NOMO-1 treated with dmso at 0.1 percent for 144 hours (cell line): ENCODE results near the gene UBE2L3.
"Not testable (repeated sequence)": the region's sequence is repeated elsewhere in the genome, so short reads cannot be mapped to it uniquely, and the experiment has no call there.

ENCODE experiments used
- DNase-seq: peaks from one replicate; lab custom pipeline; 2025; ENCODE audit not compliant: unreplicated experiment; lab: John Stamatoyannopoulos, UW

Gene UBE2L3

GRCh38 chr22:21570398-21570797 lies 2.9 kb downstream of the UBE2L3 start:
- DNase-seq, result no peak

- no peak for DNase-seq
Observed at GRCh38 chr22:21571679-21572078, 4.2 kb downstream of the UBE2L3 start.

- DNase-seq, result no peak
Observed at GRCh38 chr22:21573293-21573734, 5.8 kb downstream of the UBE2L3 start.

- no peak for DNase-seq
Observed at GRCh38 chr22:21573750-21574494, 6.4 kb downstream of the UBE2L3 start.

- DNase-seq, result no peak
Observed at GRCh38 chr22:21579474-21579851, 11.9 kb downstream of the UBE2L3 start.

GRCh38 chr22:21580623-21581007 lies 13.1 kb downstream of the UBE2L3 start:
- not testable (repeated sequence) for DNase-seq

GRCh38 chr22:21581009-21581713 lies 13.6 kb downstream of the UBE2L3 start:
- not testable (repeated sequence) for DNase-seq

- no peak for DNase-seq
Observed at GRCh38 chr22:21582801-21583740, 15.6 kb downstream of the UBE2L3 start.

- DNase-seq, result no peak
Observed at GRCh38 chr22:21585389-21585788, 17.9 kb downstream of the UBE2L3 start.

- DNase-seq, result no peak
Observed at GRCh38 chr22:21587803-21588611, 20.5 kb downstream of the UBE2L3 start.

- DNase-seq, result no peak
Observed at GRCh38 chr22:21589396-21589795, 21.9 kb downstream of the UBE2L3 start.

GRCh38 chr22:21590809-21591641 lies 23.5 kb downstream of the UBE2L3 start:
- no peak for DNase-seq

- no peak for DNase-seq
Observed at GRCh38 chr22:21591695-21592094, 24.2 kb downstream of the UBE2L3 start.

GRCh38 chr22:21592422-21592821 lies 24.9 kb downstream of the UBE2L3 start:
- no peak for DNase-seq

- no peak for DNase-seq
Observed at GRCh38 chr22:21593406-21594232, 26.1 kb downstream of the UBE2L3 start.

- no peak for DNase-seq
Observed at GRCh38 chr22:21594865-21595452, 27.4 kb downstream of the UBE2L3 start.

GRCh38 chr22:21596356-21597135 lies 29.0 kb downstream of the UBE2L3 start:
- not testable (repeated sequence) for DNase-seq

- no peak for DNase-seq
Observed at GRCh38 chr22:21598302-21598701, 30.8 kb downstream of the UBE2L3 start.
